Right forelimb (tissue), 1 donor: Measurements from ENCODE around the gene PGP.
"Not testable (repeated sequence)": the region's sequence is repeated elsewhere in the genome, so short reads cannot be mapped to it uniquely, and the experiment has no call there.

Experiments used
- DNase-seq: peaks from one replicate; pipeline ENCODE4 v3.0.0-alpha.2; 2018

PGP gene

GRCh38 chr16:2214719-2214968, at the start of gene PGP:
Gene PGP, minus strand, starts transcription at chr16:2214840. Its CDS starts 63 bp downstream, at chr16:2214777.
- DNase-seq, result no peak

DNA sequence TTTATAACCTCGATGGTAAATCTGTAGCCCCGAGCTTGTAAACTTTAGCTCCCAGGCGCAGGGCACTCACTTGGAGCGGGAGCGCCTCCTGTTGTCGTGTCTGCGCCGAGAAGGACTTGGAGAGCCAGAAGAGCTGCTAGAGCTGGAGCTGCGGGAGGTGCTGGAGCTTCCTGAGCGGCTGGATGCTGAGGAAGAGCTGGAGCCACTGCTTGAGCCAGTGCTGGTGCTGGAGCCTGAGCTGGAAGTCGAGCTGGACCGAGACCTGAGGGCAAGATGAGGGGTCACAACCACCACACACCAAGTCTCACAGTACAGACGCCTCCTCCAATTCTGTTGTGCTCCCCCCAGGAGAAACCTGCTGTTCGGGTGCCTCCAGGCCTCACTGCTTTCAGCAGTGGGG, 48.4 kb upstream of the PGP start:
- DNase-seq, result not testable (repeated sequence)

DNA sequence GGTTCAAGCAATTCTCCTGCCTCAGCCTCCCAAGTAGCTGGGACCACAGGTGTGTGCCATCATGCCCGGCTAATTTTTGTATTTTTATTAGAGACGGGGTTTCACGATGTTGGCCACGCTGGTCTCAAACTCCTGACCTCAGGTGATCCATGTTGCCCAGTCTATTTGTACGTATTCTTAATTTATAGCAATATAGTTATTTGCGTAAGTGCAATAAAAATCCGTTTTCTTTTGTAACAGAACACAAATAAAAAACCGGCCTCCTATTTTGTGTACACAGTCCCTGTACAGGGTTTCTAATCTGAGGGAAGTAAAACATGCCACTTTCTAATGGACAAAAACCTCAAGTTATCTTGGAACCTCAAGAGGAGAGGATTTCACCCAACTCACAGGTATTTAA, 45.6 kb upstream of the PGP start:
- DNase-seq, result no peak

GRCh38 chr16:2258530-2258929, 43.9 kb upstream of the PGP start:
- DNase-seq, result not testable (repeated sequence)

DNA sequence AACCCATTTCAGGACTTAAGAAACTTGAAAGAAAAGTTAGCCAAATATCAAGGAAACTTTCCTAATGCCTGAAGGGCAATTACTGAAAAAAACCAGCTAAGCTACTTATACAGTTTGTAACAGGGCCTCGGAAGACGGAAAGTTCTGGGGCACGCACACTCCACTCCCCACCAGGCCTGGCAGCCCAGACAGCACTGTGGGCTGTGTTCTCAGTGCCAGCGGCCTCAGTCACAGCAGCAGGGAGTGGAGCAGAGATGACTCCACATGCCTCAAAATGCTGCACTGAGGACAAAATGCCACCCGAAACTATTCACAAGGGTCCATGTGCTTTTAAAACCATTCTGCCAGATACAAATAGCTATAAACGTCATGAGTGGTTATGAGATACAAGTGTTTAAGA, 43.1 kb upstream of the PGP start:
- DNase-seq, result no peak

- DNase-seq, result no peak
Measured at GRCh38 chr16:2256531-2257140, 42.0 kb upstream of the PGP start.

DNA sequence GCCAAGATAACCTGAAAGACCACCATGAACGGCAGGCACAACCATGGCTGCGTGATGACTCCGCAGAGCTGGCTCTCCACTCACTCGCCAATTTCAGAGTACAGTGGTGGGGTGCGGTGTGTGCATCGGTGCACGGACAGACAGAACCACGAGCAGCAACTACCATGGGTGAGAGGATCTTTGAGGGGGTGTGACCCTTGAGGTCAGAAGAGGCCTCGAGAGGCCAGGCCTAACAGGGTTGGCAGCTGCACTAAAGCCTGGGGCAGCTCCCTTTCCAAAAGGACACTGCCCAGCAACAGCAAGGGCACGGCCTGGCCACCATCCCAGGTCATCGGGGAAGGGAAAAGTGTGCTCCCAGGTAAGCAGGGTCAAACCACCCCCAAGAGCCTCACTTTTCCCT, 38.7 kb upstream of the PGP start:
- no peak for DNase-seq

DNA sequence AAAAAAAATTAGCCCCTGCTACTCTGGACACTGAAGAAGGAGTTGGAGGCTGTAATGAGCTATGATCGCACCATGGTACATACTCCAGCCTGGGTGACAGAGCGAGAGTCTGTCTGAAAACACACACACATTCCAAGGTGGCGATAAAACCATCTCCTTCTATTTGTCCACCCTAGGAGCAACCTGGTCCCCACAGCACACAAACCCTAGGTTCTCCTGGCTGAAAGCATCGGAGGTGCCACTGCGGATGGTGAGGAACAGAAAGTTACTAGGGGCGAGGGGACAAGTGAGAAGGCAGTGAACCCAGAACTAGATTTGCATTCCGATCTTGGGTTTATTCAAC, 38.1 kb upstream of the PGP start:
- DNase-seq, result no peak

DNA sequence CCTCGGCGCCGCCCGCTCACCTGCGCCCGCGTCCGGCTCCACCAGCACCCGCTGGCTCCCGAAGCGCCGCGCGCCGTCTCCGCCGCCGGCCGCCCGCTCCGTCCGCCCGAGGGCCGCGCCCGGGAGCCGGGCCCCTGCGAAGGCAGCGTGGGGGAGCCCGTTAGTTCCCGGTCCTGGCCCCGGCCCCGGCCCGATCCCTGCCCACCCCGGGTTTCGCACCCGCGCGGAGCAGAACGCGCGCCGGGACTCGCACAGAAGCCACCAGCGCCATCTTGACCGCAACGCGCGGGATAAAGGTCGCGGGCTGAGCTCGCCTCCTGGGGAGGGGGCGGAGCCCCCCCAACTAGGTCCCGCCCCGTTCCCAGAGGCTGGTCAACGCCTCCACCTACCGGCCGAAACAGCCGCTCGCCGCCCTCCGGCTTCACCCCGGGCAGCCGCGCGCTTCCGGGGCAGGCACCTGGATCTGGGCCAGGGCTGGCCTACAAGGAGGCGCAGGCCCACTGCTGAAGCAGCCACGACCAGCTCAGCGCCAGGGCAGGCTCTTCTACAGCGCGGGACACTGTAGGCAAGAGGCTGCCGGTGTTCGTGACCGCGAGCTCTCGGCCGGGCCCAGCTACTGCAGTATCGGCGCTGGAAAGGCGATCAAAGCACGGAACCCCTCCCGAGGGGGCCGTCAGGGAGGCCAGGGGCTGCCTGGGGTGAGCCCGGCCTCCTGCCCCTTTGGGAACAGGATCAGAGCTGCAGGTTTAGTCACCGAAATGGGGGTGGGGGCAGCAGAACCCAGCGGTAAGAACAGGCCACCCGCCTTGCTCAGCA, 36.9 kb upstream of the PGP start, which contains the start of gene ECI1:
ECI1 (minus strand) TSS at position 292 of the 816 bp plus-strand sequence; CDS start at position 271, 21 bp downstream.
- DNase-seq, result peak; percentile 96

DNA sequence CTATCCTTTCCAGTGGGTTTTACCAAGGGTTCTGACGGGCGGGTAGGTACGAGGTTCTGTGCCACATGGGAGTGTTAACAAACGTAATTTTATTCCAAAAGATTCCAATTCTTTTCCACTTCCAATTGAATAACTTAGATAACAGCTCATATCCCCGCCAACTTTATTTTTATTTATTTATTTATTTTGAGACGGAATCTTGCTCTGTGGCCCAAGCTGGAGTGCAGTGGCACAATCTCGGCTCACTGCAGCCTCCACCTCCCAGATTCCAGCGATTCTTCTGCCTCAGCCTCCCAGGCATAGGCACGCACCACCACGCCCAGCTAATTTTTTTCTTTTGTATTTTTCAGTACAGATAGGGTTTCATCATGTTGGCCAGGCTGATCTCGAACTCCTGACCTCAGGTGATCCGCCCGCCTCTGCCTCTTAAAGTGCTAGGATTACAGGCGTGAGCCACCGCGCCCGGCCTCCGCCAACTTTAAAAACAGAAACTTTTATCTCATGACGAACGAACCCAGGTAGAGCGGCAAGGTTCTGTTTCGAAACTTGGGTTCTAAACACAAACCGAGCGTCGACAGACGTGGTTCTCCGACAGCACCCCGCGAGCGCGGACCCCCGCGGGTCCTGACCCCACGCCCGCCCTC, 36.1 kb upstream of the PGP start:
- DNase-seq, result no peak

GRCh38 chr16:2246301-2246885, 31.8 kb upstream of the PGP start:
- DNase-seq, result no peak

DNA sequence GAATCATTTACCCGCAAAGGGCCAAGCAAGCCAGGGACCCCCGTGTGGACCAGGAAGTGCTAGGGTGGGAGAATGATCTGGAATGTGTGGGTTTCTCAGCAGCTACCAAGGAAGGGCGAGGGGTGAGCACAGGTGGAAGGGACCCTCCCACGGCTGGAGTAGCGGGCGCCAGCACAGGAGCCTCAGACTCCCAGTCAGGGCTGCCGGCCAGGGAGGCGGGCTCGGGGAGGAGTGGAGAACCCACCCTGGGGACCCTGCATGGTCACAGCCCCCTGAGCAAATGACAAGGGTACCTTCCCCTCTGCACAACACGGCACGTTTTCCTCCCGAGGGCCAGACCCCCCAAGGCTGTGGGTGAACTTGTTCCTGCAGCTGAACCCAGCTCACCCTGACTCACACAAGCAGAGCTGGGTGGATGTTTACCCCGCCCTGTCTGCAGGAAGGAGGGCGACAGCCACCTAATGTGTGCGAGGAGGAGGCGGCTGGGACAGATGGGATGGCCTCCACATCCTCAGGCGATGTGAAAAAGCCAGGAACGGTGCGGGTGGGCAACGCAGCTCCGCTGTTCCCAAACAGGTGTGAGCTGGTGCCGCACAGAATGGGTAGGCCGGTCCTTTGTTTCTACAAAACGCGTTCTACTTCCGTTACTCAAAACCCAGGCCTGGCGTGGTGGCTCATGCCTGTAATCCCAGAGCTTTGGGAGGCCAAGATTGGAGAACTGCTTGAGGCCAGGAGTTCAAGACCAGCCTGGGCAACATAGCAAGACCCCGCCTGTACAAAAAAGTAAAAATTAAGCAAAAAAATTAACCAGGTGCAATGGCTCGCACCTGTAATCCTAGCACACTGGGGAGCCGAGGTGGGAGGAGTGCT, 30.5 kb upstream of the PGP start:
- no peak for DNase-seq

DNA sequence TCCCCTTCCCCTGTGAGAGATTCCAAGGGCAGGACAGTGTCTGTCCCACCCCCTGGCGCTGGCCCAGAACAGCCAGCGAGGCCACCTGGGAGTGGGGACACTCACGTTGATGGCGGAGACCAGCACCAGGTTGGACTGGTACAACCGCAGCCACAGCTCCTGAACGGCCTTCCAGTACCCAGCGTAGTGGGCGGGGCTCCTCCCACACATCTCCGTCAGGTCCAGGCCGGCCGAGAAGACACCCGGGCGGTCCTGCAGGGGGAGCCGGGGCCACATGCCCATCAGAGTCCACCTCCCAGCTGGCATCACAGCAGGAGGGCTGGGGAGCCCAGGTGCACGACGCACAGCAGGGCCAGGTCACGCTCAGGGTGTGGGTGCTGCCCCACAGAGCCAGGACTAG, 29.7 kb upstream of the PGP start:
- DNase-seq, result no peak

- no peak for DNase-seq
Measured at GRCh38 chr16:2243781-2244180, 29.1 kb upstream of the PGP start.

DNA sequence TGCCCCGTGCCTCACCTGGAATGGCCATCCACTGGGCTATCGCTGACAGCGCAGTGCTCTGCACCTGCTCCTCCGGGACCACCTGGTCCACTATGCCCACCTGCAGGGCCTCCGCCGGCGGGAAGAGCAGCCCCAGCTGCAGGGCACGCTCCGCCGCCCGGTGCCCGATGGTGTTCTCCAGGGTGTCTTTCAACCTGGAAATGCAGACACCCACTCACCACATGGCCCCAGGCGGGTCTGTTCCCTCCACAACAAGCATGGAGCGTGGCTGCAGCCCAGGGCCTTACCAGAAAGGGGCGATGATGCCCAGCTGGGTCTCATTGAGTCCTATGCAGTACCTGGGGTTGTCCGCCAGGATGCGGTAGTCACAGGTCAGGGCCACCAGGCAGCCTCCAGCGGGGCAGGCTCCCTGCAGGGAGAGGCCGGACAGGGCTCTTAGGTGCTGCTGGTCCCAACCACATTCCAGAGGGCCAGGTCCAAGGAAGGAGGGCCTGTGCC, 28.4 kb upstream of the PGP start:
- no peak for DNase-seq

DNA sequence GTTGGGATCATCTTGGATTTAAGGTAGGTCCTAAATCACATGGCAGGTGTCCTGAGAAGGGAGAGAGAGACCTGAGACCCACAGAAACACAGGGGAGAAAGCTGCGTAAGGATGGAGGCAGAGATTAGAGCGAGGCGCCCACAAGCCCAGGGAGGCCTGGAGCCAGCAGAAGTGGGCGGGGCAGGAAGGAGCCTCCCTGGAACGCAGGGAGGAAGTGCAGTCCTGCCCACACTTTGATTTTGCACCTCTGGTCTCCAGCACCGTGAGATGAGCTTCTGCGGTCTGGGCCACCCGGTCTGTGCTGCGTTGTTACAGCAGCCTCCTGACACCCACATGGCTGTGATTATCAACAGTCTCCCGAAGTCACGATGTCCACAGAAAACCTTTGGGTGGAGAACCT, 28.0 kb upstream of the PGP start:
- no peak for DNase-seq

DNA sequence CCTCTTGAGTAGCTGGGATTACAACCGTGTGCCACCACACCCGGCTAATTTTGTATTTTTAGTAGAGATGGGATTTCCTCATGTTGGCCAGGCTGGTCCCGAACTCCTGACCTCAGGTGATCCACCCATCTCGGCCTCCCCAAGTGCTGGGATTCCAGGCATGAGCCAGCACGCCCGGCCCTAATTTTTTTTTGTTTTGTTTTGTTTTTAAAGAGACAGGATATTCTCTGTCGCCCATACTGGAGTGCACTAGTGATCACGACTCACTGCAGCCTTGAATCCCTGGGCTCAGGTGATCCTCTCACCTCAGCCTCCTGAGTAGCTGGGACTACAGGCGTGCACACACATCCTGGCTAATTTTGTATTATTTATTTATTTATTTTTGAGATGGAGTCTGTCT, 25.7 kb upstream of the PGP start:
- not testable (repeated sequence) for DNase-seq

DNA sequence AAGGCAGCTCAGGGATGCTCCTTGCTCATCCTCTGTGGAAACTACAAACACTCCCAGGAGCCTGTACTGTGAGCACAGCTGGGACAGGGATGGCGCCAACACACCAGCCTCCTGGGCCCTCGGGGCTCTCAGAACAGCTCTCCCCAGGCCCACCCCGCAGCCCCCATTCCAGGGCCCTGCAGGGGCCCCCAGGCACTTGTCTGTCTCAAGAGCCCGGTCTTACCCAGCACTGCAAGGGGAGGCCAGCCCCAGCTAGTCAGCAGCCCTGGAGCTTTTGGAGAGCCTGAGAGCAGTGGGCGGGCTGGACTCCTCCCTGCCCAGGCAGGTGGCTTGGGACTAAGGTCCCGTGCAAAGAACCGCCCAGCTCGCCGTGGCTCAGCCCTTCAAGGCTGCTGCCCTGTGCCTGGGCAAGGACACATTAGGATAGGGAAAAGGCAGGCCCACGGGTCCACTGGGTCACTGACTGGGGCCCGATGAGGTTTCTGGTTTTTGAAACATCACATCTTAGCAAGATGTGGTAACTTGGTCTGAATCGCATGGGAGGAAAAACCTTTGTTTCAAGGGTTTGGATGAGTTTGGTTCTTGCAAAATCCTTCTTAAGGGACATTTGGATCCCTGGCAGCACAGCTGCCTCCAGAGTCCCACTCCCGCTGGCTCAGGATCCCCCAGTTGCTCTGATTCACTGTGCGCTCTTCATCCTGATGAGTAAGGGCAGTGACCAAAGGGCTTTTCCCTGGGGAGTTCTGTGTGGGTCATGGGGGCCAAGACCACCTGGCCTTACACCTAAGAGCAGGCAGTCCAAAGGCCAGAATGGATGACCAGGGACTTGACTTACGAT, 24.4 kb upstream of the PGP start:
- DNase-seq, result no peak

DNA sequence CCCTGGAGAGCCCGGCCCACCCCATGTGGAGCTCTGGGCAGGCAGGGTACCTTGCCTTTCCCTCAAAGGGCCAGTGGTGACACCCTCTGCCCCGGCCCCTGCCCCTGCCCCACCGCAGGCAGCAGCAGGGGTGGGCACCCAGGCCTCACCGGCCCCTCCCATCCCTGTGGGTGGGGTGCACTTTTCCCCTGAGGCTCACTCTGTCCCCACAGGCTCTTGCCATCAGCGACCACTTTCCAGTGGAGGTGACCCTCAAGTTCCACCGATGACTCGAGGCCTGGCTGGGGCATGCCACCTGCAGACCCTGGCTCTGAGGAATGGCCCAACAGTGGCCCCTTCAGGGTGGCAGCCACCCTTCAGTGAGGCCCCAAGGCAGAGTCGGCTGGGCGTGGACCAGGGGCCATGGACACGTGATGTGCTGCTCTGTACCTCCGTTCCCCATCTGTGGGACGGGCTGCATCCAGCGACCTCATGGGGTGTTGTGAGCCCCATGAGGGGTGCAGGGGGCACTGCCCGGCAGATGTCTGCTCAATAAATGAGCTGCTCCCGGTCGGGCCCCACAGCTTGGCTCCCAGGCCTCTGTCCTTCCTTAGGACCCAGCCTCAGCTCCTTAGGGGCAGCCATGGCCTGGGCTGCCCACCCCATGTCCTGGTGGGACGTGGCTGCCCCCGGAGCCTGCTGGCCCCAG, 23.7 kb upstream of the PGP start:
- DNase-seq, result no peak

DNA sequence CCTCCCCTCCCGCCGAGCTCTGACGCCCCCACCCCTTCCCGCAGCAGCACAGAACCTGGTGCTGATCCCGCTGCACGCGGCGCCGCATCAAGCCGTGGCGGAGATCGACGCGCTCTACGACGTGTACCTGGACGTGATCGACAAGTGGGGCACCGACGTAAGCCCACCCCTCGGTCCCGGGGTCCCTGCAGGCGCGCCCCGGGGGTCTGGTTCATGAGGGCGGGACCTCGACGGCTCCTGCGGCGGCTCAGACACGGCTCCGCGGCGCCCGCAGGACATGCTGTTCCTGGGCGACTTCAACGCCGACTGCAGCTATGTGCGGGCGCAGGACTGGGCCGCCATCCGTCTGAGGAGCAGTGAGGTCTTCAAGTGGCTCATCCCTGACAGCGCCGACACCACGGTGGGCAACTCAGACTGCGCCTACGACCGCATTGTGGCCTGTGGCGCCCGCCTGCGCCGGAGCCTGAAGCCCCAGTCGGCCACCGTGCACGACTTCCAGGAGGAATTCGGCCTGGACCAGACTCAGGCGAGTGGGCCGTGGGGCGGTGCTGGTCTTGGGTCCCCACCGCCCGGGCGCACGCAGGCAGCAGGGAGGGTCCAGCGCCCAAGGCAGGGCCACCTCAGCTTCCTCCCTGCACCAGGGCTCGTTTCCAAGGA, 23.0 kb upstream of the PGP start:
- no peak for DNase-seq

- no peak for DNase-seq
Measured at GRCh38 chr16:2237102-2237482, 22.5 kb upstream of the PGP start.
